Activated CD4-positive, alpha-beta T cell treated with anti-CD3 and anti-CD28 coated beads, Interleukin-2, Interleukin-4, amounts not matched to agents 100 ng/mL and 50 ng/mL, durations not matched to agents 16 hours and 8 hours (primary cell): ENCODE results near the gene SYCE3.

Experiments used
- DNase-seq: peaks from one replicate; pipeline ENCODE4 v3.0.0-alpha.2; 2020; ENCODE audit warnings: low spot score

The SYCE3 gene

DNA sequence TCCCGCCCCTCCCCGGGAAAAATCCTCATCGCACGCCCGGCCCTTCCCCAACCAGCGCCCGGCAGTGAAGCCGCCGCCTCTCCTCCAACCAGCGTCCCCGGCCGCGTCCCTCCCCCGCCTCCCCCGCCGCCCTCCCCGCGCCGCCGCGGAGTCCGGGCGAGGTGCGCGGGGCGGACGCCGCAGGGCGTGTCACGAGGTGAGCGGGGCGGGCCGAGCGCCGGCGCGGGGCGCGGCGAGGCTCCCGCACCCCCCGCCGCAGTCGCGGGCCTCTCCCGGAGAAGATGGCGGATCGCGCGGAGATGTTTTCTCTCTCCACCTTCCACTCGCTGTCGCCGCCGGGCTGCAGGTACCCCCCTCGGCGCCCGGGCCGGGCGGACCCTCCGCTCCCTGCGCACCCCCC, 37.8 kb upstream of the SYCE3 start, which contains the start of gene MAPK8IP2:
Gene MAPK8IP2 (plus strand): TSS at position 256 of the 400 bp plus-strand sequence. CDS start 26 bp downstream, at position 282.
- DNase-seq = no peak

DNA sequence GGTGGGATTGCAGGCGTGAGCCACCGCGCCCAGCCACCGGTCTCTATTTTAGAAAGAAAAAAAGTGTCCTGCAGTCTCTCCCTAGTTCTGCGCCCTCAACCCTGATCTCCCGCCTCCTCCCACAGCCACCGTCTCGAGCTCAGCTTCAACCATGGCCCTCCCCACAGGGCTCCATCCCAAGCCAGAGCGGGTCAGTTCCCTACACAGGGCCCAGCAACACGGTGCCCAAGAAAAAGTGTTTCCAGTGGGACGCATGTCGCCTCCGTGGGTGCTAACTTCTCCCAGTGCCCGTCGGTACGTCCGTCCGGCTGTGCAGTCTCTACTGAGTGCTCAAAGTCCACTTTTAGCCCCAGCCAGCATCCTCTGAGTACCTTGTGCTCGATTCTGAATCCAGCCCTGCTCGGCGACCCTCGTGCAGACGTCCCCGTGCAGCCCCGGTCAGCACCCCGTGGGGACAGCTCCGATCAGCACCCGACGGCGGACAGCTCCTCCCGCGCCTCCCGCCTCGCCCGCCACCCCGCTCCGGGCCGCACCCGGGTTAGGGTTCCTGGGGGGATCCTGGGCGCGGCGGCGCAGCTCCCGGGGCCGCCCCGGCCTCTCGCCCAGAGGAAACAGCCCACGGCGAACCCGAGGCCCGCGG, 37.2 kb upstream of the SYCE3 start:
- peak; percentile 30 for DNase-seq

DNA sequence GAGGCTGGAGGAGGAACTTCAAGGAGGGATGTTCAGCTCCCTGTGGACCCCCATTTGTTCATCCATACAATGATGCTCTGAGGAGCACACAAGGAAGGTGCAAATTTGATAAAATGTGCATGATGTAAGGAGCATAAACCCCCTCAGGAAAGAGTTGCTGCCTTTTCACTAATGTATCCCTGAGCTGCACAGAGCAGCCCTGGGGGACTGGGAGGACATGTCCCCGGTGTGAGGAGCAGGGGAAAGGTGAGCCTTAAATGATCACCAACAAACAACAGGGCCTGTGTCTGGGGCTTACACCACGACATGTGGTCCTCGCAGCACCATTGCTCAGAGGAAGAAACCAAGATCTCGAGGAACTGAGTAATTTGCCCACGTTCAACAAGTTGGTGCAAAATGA, 34.4 kb upstream of the SYCE3 start:
- DNase-seq = no peak

DNA sequence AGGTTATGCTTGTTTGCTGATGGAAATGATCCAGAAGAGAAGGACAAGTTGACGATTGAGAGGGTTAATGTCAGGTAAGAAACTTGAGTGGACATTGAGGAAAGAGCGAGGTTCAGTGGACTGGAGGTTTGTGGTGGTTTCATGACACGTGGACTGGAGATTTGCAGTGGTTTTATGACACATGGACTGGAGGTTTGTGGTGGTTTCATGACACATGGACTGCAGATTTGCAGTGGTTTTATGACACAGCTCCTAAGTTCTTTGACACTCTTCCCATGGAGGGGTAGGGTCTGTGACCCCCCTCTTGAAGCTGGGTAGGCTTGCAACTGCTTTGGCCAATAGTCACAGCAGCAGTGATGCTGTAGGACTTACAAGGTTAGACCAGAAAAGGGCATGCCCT, 32.5 kb upstream of the SYCE3 start:
- DNase-seq = no peak

DNA sequence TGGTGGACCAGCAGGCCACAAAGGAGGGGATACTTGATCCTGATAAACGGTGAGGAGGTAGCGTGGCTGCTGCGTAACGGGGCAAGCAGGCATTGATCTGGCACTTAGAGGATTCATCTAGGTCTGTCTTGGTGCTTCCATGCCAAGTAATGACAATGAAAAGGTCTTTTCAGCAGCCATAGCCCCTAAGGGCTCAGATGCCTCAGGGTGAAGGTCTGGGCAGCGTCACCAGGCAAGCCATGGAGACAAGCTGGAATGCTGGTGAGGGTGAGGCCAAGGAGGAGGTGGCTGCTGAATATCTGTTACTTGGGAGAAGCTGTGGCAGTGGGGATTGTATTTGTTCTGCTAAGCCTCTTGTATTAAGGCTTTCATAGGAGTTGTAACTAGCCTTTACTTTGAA, 24.7 kb upstream of the SYCE3 start:
- no peak for DNase-seq

DNA sequence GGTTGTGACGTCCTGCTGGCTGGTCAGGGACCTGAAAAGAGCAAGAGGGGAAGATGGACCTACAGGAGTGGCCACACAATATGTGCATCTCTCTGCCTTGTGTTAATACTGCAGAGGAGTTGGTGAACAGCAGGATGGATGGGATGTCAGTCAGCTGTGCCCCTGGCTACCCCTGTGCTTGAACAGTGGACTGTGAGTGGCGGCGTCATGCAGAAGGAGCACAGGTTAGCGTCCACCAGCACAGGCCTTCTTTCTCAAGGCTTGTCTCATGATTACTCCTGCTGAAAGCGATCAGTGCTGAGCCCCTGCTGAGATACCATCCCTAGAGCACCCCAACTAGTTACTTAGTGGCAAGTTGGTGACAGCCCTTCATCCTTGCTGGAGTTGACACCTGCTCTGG, 23.7 kb upstream of the SYCE3 start:
- DNase-seq = no peak

DNA sequence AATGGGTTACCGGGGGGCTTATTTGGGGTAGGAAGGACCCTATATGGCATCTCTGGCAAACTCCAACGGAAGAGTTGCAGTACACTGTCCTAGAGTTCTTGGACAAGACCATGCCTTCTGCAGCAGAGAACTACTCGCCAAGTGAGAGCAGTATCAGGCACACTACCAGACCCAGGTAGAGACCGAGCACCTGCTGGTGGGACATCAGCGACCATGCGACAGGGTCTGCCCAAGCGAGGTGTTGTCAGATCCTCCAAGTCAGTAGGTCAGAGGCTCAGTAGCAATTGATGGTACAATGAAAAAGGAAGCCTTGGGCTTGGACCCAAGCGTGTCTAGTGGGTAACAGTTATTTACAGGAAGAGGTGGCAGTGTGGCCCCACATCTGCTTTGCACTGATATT, 23.1 kb upstream of the SYCE3 start:
- no peak for DNase-seq

DNA sequence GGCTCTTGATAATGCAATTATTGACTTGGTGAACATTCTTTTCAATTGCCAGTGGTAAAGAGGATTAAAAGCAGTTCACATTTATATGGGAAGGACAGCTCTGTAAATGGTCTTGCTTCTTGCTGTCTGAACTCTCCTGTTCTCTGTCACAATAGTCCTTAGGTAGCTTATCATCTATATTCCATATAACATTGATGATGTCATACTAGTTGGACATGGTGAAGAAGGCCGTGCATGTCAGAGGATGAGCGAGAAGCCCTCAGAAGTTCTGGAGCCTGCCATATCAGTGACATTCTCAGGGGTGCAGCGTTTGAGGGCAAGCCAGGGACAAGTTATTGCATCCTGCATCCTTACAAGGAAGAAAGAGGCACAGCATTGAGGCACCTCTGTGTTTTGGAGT, 22.5 kb upstream of the SYCE3 start:
- DNase-seq = no peak

DNA sequence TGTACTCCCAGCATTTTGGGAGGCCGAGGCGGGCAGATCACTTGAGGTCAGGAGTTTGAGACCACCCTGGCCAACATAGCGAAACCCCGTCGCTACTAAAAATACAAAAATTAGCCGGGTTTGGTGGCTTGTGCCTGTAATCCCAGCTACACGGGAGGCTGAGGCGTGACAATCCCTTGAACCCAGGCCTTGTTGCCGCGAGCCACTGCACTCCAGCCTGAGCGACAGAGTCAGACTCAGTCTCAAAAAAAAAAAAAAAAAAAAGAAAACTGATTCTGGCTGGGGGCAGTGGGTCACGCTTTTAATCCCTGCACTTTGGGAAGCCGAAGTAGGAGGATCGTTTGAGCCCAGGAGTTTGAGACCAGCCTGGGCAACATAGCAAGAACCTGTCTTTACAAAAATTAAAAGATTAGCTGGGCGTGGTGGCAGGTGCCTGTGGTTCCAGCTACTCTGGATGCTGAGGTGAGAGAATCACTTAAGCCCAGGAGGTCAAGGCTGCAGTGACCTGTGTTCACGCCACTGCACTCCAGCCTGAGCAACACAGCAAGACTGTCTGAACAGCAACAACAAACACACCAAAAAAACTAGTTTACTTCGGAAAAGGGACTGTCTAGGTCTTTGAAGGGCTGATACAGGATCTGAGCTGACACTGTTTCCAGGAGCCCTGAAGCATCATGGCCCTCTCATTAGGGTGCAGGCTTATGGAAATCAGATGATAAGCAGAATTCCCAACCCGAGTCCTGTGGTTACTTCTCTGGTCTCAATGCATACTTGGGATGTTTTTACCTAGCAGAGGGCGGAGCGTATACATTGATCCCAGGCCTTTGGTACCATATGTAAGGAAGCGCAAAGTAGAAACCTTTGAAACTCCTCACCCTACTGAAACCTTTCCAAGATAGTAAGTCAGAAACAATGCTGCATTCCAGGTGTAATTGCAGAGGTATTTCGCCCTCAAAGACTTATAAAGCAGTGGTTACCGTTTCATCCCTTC, 21.7 kb upstream of the SYCE3 start:
- DNase-seq = no peak

DNA sequence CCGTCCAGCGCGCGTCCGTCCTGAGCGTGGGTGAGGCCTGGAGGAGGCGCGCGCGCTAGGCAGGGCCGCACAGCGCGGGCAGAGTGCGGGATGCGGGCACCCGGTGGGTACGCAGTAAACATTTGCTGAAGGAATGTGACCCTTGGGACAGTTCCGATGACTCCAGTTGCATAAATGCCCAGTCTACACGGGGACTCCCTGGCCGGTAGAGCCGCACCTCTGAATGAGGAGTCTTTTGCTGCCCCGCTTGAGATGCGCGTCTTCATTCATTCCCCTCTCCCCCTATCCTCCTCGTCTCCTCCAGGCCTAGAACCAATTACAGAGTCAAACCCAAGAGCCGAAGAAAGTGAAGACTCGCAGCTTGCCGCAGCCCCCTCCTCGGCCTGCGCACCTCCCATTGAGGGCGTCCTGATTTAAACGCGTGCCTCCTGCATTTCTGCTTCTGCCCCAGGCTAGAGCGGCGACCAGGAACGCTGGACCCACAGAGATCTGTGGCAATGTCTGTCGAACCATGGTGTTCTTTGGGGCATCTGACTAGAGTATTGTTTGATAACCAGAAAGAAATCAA, 20.7 kb upstream of the SYCE3 start:
- DNase-seq = no peak

DNA sequence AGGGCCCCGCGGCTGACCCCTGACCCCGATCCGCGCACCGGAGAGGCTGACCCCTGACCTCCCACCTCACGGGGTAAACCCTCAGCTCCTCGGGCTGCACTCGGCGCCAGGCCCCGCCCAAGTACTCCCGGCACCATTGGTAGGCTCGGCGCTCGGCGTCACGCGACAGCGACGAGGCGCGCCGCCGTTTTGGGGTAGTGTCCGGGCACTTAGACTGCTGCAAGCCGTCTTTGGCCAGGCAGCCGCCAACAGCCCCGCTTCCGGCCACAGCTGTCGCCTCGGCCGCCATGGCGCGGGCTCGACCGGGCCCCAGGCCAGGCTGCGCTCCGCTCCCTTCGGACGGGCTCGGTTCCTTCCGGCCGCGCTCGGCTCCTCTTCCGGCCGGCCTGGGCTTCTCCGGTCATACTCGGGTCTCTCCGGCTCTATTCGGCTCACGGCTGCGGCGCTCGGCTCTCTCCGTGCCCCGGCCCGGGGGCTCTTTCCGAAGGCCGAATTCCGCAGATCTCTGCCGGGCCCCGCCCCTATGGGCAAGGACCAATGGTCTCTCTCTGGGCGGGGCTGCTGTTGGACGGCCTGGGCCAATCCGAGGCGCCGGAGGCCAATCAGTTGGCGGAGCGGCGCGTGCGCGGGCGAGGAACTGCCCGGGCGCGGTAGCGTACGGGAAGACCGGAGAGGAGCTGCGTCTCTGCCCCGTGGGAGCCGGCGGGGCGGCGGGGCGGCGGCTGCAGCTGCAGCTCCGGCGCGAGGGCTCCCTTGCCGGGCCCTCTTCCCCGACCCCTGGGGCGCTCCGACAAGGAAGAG, 20.0 kb upstream of the SYCE3 start, which contains the start of gene CHKB:
Gene CHKB (minus strand): TSS at position 357 of the 801 bp plus-strand sequence. CDS start 68 bp downstream, at position 289.
- peak; percentile 99 for DNase-seq

DNA sequence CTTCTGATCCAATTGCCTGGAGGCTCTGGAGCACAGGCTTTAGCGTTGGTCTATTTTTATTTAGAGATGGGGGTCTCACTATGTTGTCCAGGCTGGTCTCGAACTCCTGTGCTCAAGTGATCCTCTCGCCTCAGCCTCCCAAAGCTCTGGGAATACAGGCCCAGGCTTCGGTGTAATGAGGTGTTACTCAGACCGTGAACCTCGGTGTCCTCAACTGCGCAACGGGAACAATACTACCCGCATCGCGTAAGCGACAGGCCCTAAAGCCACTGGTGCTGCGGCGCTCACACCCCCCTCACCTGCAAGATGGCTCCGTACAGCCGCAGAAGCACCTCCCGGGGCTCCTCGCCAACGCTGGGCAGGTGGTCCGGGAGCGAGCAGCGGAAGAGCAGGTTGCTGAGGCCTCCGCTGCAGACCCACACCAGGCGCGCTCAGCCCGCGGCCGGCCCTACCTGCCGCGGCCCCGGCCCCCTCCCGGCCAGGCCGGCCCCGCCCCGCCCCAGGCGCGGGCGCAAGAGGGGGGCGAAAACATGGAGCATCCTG, 19.3 kb upstream of the SYCE3 start:
- peak; percentile 43 for DNase-seq

DNA sequence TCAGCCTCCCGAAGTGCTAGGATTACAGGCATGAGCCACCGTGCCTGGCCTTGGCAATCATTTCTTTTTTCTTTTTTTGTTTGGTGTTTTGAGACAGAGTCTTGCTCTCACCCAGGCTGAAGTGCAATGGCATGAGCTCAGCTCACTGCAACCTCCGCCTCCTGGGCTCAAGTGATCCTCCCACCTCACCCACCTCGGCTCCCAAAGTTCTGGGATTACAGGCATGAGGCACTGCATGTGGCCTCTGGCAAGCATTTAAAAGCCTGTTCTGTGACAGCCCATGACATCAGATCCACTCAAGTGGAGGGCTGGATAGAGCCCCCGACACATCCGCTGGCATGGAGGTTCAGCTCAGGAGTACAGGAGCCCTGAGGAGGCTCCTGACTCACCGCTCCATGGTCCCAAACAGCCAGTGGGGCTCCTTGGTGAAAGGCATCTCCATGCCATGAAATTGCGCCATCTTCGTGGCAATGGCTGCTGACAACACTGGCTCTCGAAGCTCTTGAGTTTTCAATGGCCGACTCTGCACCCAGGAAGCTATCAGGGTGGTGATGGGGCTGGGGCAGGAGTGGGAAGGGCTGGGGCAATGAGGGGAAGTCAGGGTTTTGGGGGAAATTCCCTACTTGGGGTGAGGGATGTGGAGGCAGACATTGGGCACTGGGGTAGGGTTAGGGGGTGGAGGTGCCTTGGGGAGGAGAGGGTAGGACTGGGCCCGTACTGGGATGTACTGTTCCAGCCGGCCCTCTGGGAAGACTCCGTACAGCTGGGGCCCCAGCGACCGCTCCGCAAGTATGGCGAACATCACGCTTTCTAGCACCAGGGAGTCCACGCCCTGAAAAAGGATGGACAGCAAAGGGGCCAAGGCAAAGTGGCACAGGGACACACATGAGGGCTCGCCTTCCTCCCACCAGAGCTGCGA, 18.6 kb upstream of the SYCE3 start:
- no peak for DNase-seq

DNA sequence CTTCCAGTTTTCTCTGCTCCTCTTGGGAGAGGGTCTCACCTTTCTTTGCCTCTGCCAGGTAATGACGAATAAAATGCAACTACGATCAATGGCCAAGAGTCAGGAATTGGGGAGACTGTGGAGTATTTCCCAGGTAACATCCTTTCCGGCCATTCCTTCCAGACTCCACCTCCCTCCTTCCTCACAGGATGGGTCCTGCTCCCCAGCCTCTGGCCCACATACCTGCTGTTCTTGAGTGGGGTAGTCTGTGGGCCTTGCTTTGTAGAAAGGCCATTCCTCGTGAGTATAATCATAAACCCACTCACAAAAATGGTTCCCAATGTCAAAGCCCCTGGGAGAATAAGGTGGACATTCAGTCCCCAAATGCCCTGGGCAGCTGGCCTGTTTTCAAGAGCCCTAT, 17.0 kb upstream of the SYCE3 start:
- no peak for DNase-seq

DNA sequence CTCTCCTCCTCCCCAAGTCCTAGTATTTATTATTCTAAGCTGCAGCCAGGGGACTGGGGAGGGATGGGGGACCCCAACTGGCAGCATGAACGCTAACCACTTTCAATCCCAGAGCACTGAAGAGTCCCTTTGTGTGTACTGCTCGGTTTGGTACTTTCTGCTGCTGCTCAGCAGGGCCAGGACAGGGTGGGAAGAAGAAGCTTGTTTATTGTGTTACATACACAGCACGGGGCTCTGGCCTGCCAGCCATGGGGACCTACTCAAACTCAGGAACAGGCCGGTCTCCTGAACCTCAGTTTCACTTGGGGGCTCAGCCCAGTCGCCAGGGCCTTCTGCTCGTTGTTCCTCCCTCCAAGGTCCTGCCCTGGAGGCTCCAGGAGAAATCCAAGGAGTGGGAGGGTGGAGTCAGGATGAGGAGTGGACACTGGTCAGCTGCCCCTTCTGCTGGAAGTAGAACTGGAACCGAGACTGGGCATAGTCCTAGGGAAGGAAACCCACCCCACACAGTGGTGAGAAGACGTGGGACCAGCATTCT, 16.1 kb upstream of the SYCE3 start:
- DNase-seq = no peak

DNA sequence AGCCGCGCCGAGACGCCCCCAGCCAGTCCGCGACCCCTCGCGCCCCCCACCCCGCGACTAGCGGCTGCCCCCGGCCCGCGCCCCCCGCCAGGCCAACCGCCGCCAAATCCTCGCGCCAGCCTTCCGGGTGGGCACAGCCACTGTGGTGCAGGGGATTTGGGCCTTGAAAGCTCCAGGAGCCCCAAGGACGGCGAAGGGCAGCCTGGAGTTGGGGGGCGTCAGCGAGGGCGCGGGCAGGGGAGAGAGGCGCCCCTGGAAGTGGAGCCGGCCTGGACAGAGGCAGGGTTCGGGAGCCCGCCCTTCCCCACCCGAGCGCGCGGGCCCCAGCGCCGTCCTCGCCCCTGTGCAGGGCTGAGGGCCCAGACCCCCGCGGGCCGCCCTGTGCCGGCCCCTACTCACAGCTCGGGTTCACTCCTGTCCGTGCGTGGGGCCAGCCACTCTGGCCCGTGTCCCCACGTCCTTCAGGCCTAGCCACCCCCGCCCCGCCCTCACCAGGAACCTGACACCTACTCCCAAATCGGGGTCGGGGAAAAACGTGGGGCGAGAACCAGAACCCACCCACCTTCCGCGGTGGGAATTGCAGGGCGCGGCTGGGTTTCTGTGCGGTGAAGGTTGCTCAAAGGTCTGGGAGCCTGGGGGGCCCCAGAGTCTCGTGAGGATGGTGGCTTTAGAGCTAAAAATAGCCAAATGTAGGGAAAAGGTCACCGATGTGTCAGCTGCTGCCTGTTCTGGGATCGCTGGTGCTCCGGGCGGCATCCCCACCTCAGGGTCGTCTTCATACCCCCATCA, 15.5 kb upstream of the SYCE3 start, which contains the start of gene CPT1B:
Gene CPT1B (minus strand): TSS at position 441 of the 789 bp plus-strand sequence. CDS start 512 bp downstream, outside the sequence.
- no peak for DNase-seq

DNA sequence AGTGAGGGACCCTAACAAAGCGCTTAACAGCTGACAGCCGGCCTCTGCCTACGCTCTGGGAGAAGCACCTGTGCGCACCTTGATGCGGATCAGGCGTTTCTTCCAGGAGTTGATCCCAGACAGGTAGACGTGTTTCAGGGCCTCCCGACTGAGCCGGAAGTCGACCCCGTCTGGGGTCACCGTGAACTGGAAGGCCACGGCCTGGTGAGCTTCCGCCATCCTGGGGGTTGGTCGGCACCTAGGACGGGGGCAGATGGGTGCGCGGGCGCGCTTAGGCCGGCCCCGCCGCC, 14.9 kb upstream of the SYCE3 start:
- no peak for DNase-seq

DNA sequence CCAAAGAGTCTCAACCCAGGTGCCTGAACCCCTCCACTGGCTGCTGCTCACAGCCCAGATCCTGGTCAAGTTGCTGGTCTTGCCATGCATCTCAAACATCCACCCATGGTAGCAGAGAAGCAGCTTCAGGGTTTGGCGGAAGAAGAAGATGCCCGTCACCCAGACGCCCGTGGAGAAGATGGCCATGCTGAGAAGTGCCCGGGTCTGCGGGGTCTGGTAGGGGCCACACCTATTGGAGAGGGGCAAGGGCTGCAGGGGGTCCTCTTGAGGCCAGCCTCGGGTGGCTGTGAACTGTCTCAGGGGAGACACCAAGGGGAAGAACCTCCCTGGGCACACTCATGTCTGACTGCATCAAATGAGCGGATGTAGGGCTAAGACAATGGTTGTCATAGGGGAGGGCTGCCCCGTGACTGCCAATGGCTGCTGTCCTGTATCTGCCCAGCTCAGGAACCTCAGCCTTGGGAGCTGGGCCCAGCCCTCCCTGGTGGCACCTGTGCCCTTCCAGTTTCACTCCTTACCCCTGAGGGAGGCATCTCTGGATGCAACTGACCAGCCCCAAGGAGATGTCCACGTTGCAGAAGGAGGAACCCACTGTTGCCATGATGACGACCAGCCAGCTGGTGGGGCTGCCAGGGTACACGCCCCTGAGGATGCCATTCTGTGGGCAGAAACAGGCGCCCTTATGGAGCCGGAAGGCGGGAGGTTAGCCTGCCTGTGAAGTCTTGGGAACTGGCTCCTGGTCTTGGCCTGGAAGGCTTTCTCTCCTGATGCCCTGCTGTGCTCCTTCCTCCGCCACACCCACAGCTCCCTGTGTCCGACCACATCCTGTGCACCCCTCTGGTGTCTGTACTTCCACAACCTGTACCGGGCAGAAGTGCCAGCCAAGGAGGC, 14.3 kb upstream of the SYCE3 start:
- DNase-seq = no peak

DNA sequence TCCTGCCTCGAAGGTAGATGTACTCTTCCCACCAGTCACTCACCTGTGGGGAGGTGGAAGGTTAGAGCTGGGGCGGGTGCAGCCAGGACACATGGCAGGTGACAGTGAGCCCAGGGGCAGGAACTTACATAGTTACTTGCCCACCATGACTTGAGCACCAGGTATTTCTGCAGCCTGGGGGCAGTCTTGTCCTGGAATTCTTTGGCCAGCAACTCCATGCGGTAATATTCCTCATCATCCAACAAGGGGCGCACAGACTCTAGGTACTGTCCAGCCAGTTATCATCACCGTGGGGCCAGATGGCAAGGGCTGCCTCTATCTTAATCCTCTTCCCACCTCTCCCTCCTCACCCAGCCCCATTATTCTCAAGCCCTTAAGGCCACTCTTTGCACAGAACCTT, 13.4 kb upstream of the SYCE3 start:
- no peak for DNase-seq
